OCI-LY3 (cell line): Measurements from ENCODE around the gene SLC5A11.
A peak's percentile ranks its signal among the peaks of the same experiment; 100 is the strongest.

Experiments used
- H2AFZ ChIP-seq: fragments of 200-600, 300-600 bp; shearing (Covaris generic); 2 replicates; pipeline ENCODE4 v1.6.0; 2014; ENCODE audit warnings: antibody characterized with exemption, low read depth, low read length
- H3K27ac ChIP-seq: fragments of 200-600, 300-600 bp; sonication (generic); 2 replicates; pipeline ENCODE4 v1.5.1; 2014; ENCODE audit warnings: mild to moderate bottlenecking, low read length, moderate library complexity, mixed read lengths
- H3K27me3 ChIP-seq: fragments of 200-600, 300-600 bp; sonication (generic); 2 replicates; pipeline ENCODE4 v1.6.1; 2014; ENCODE audit warnings: low read depth, low read length, mixed read lengths
- H3K36me3 ChIP-seq: fragments of 200-600, 300-600 bp; sonication (generic); replicated peaks from 2 replicates; pipeline ENCODE3; 2014; ENCODE audit warnings: low read depth, low read length, mixed read lengths
- H3K4me1 ChIP-seq: fragments of 300-600, 200-600 bp; sonication (generic); 2 replicates; pipeline ENCODE4 v1.6.1; 2014; ENCODE audit warnings: low read length, mixed read lengths
- H3K4me2 ChIP-seq: fragments of 200-600, 300-600 bp; sonication (generic); 2 replicates; pipeline ENCODE4 v1.6.1; 2014; ENCODE audit warnings: low read length, mixed read lengths
- H3K4me3 ChIP-seq: fragments of 300-600, 200-600 bp; sonication (generic); 2 replicates; pipeline ENCODE4 v1.5.1; 2014; ENCODE audit warnings: antibody characterized with exemption, mild to moderate bottlenecking, low read length, moderate library complexity
- H3K79me2 ChIP-seq: fragments of 300-600, 200-600 bp; shearing (Covaris generic); 2 replicates; pipeline ENCODE4 v1.6.1; 2014; ENCODE audit warnings: mild to moderate bottlenecking, low read length, mixed read lengths
- H3K9ac ChIP-seq: fragments of 300-600, 200-600 bp; shearing (Covaris generic); 2 replicates; pipeline ENCODE4 v1.6.0; 2014; ENCODE audit warnings: mild to moderate bottlenecking, low read length, moderate library complexity
- H3K9me3 ChIP-seq: fragments of 200-600, 300-600 bp; shearing (Covaris generic); 2 replicates; pipeline ENCODE4 v1.6.1; 2014; ENCODE audit warnings: low read length, mixed read lengths; ENCODE audit not compliant: insufficient read depth
- H4K20me1 ChIP-seq: fragments of 200-600, 300-600 bp; sonication (generic); 2 replicates; pipeline ENCODE4 v1.6.1; 2016; ENCODE audit warnings: low read length, mixed read lengths; ENCODE audit not compliant: insufficient read depth
- EZH2phosphoT487 ChIP-seq: fragments of 200-600 bp; shearing (Covaris generic); IDR thresholded peaks from 2 replicates; pipeline ENCODE4 v1.6.1; 2018; ENCODE audit warnings: antibody characterized with exemption, mixed run types, low read depth
- TF ChIP-seq, protein P1 (sequence below): fragments of 200-600, 300-600 bp; sonication (generic); IDR thresholded peaks from 2 replicates; pipeline ENCODE4 v1.5.1; 2014; ENCODE audit warnings: antibody characterized with exemption, low read length, low read depth

Gene SLC5A11

DNA sequence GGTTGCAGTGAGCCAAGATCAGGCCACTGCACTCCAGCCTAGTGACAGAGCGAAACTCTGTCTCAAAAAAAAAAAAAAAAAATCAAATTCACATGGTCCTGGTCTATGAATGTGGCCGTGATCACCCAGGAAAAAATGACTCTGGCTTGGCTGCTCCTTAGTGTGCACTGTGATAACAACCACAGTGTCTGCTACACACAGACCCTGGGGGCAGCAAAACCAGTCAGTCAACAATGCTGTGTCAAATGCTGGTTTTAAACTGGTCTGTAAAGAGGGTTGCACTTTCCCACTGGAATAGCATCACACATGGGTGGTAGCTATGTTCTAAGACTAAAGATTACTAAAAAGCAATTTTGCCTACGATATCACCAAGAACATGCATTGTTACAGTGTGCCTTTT lies 98.4 kb downstream of the SLC5A11 start:
- Histone ChIP-seq H3K27me3 (no peaks in the 10 kb centered on the region), H3K79me2 (peaks cover 81% of the 10 kb centered on the region), H2AFZ (no peak overlapping the region), H3K4me2 (no peak overlapping the region), H3K9ac (no peak overlapping the region), H4K20me1 (peaks cover 90% of the 10 kb centered on the region), H3K36me3 (peaks cover 80% of the 10 kb centered on the region), H3K9me3 (no peaks in the 10 kb centered on the region), H3K4me1 (no peaks in the 10 kb centered on the region), H3K4me3 (no peak overlapping the region), H3K27ac (no peak overlapping the region)
- TF ChIP-seq, protein P1, sequence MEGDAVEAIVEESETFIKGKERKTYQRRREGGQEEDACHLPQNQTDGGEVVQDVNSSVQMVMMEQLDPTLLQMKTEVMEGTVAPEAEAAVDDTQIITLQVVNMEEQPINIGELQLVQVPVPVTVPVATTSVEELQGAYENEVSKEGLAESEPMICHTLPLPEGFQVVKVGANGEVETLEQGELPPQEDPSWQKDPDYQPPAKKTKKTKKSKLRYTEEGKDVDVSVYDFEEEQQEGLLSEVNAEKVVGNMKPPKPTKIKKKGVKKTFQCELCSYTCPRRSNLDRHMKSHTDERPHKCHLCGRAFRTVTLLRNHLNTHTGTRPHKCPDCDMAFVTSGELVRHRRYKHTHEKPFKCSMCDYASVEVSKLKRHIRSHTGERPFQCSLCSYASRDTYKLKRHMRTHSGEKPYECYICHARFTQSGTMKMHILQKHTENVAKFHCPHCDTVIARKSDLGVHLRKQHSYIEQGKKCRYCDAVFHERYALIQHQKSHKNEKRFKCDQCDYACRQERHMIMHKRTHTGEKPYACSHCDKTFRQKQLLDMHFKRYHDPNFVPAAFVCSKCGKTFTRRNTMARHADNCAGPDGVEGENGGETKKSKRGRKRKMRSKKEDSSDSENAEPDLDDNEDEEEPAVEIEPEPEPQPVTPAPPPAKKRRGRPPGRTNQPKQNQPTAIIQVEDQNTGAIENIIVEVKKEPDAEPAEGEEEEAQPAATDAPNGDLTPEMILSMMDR = no peak
- no peak for TF ChIP-seq EZH2phosphoT487

DNA sequence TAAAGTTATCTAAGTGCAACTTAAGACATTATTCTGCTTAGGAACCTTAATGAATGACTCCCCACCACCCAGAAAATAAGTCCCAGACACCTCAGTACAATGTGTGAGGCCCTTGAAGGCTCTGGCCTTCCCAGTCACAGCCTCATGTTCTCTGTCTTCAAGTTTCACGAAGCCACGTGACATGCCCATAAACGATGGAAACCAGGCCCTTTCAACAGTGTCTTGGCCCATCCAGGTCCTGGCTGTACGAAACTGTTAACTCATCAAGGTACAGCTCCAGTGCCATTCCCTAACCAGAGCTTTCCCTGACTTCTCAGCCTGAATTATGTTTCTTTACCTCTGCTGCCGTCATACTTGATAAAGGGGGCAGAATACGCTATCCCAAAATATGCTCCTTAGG lies 100.4 kb downstream of the SLC5A11 start:
- TF ChIP-seq, protein P1 = no peak
- no peak for TF ChIP-seq EZH2phosphoT487
- Histone ChIP-seq H3K4me3 (no peak overlapping the region), H3K79me2 (peaks cover 78% of the 10 kb centered on the region), H3K27ac (no peak overlapping the region), H3K9me3 (no peaks in the 10 kb centered on the region), H3K36me3 (peaks cover 78% of the 10 kb centered on the region), H3K9ac (no peak overlapping the region), H3K4me2 (no peak overlapping the region), H2AFZ (no peak overlapping the region), H3K27me3 (no peaks in the 10 kb centered on the region), H3K4me1 (no peaks in the 10 kb centered on the region), H4K20me1 (peaks cover 87% of the 10 kb centered on the region)

DNA sequence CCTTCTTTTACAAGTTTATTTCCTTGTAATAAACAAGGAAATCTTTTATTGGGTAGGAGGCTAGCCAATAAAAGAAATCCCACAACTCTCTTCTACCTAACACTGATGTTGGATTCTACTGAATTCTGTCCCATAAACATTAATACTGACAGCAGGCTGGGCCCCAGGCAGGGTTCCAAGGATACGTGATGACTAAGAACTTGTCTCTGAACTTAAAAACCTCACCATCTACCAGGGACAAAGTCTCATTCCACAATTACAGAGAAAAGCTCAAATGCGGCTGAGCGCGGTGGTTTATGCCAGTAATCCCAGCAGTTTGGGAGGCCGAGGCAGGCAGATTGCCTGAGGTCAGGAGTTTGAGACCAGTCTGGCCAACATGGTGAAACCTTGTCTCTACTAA lies 104.5 kb downstream of the SLC5A11 start:
- Histone ChIP-seq H3K9me3 (no peaks in the 10 kb centered on the region), H3K79me2 (peaks cover 91% of the 10 kb centered on the region), H2AFZ (no peak overlapping the region), H3K4me3 (no peak overlapping the region), H3K36me3 (peaks cover 98% of the 10 kb centered on the region), H3K27me3 (no peaks in the 10 kb centered on the region), H3K4me2 (no peak overlapping the region), H3K4me1 (no peaks in the 10 kb centered on the region), H4K20me1 (peaks cover 94% of the 10 kb centered on the region), H3K27ac (no peak overlapping the region), H3K9ac (no peak overlapping the region)
- TF ChIP-seq, protein P1 = no peak
- TF ChIP-seq EZH2phosphoT487 = no peak

DNA sequence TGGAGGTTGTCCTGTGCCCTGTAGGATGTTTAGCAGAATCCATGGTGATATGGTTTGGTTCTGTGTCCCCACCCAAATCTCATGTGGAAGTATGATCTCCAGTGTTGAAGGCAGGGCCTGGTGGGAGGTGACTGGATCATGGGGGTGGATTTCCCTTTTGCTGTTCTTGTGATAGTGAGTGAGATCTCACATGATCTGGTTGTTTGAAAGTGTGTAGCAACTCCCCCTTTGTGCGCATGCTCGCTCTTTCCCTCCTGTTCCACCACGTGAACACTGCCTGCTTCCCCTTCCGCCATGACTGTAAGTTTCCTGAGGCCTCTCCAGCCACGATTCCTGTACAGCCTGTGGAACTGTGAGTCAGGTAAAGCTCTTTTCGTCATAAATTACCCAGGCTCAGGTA lies 107.5 kb downstream of the SLC5A11 start:
- no peaks in the 10 kb centered on the region for H3K27me3 ChIP-seq
- H3K27ac ChIP-seq = 0 out of 2 replicates have a peak overlapping the region, but pooled peaks have one; percentile 11
- no peaks in the 10 kb centered on the region for H3K4me1 ChIP-seq
- no peaks in the 10 kb centered on the region for H3K9me3 ChIP-seq
- no peak overlapping the region for H2AFZ ChIP-seq
- no peak for TF ChIP-seq EZH2phosphoT487
- TF ChIP-seq, protein P1 = no peak
- H4K20me1 ChIP-seq = peaks cover 94% of the 10 kb centered on the region
- H3K4me3 ChIP-seq = no peak overlapping the region
- H3K79me2 ChIP-seq = peaks cover 92% of the 10 kb centered on the region
- H3K36me3 ChIP-seq = peaks cover 98% of the 10 kb centered on the region
- H3K9ac ChIP-seq = no peak overlapping the region
- no peak overlapping the region for H3K4me2 ChIP-seq
